ENCODE data around the gene ARFRP1. TPM values are rescaled to one million over a fixed set of nuclear protein-coding genes. Genes with fewer than 3 reads are reported as not detected.

The ARFRP1 gene
- total RNA-seq, 1 donor from 2014 or later = 46.1 TPM

GRCh38 chr20:63749597-63750508 is 42.1 kb upstream of the ARFRP1 start:
- TF ChIP-seq CTCF (IDR thresholded peaks at IDR 0.05) = no peak
- Mint-ChIP-seq H3K27me3 (ENCODE audit: unreplicated experiment) (no peaks in the 10 kb centered on the region), H3K27ac (ENCODE audit: unreplicated experiment) (no peak overlapping the region), H3K36me3 (ENCODE audit: unreplicated experiment) (peaks cover 4% of the 10 kb centered on the region), H3K4me1 (ENCODE audit: unreplicated experiment) (no peaks in the 10 kb centered on the region), H3K4me3 (ENCODE audit: unreplicated experiment) (no peak overlapping the region), H3K9me3 (ENCODE audit: unreplicated experiment) (no peaks in the 10 kb centered on the region)
- DNase-seq (ENCODE audit: extremely low spot score, unreplicated experiment) = no peak

- no peaks in the 10 kb centered on the region for H3K27me3 Mint-ChIP-seq (ENCODE audit: unreplicated experiment)
- H3K36me3 Mint-ChIP-seq (ENCODE audit: unreplicated experiment) = peaks cover 3% of the 10 kb centered on the region
- no peaks in the 10 kb centered on the region for H3K9me3 Mint-ChIP-seq (ENCODE audit: unreplicated experiment)
- no peaks in the 10 kb centered on the region for H3K4me1 Mint-ChIP-seq (ENCODE audit: unreplicated experiment)
- no peak for DNase-seq (ENCODE audit: extremely low spot score, unreplicated experiment)
- no peak overlapping the region for H3K4me3 Mint-ChIP-seq (ENCODE audit: unreplicated experiment)
- no peak overlapping the region for H3K27ac Mint-ChIP-seq (ENCODE audit: unreplicated experiment)
- no peak for TF ChIP-seq CTCF (IDR thresholded peaks at IDR 0.05)
These were observed 41.1 kb upstream of the ARFRP1 start for GRCh38 chr20:63748934-63749270.

GRCh38 chr20:63748070-63748933 is 40.5 kb upstream of the ARFRP1 start:
- H3K36me3 Mint-ChIP-seq (ENCODE audit: unreplicated experiment) = peaks cover 7% of the 10 kb centered on the region
- no peak overlapping the region for H3K27ac Mint-ChIP-seq (ENCODE audit: unreplicated experiment)
- H3K27me3 Mint-ChIP-seq (ENCODE audit: unreplicated experiment) = no peaks in the 10 kb centered on the region
- no peak for TF ChIP-seq CTCF (IDR thresholded peaks at IDR 0.05)
- H3K9me3 Mint-ChIP-seq (ENCODE audit: unreplicated experiment) = no peaks in the 10 kb centered on the region
- DNase-seq (ENCODE audit: extremely low spot score, unreplicated experiment) = no peak
- H3K4me3 Mint-ChIP-seq (ENCODE audit: unreplicated experiment) = no peak overlapping the region
- no peaks in the 10 kb centered on the region for H3K4me1 Mint-ChIP-seq (ENCODE audit: unreplicated experiment)

- Mint-ChIP-seq H3K27ac (ENCODE audit: unreplicated experiment) (no peak overlapping the region), H3K4me1 (ENCODE audit: unreplicated experiment) (no peaks in the 10 kb centered on the region), H3K36me3 (ENCODE audit: unreplicated experiment) (peaks cover 7% of the 10 kb centered on the region), H3K9me3 (ENCODE audit: unreplicated experiment) (no peaks in the 10 kb centered on the region), H3K27me3 (ENCODE audit: unreplicated experiment) (no peaks in the 10 kb centered on the region), H3K4me3 (ENCODE audit: unreplicated experiment) (no peak overlapping the region)
- DNase-seq (ENCODE audit: extremely low spot score, unreplicated experiment) = no peak
- no peak for TF ChIP-seq CTCF (IDR thresholded peaks at IDR 0.05)
These were observed 39.9 kb upstream of the ARFRP1 start for GRCh38 chr20:63747622-63748069.

Data from osteocyte (in vitro differentiated cells).